ENCODE data around the gene FAM50B. TPM values are rescaled to one million over a fixed set of nuclear protein-coding genes. Genes with fewer than 3 reads are reported as not detected.

Gene FAM50B
- total RNA-seq, 1 donor from 2014 or later: 3.1 TPM

- no peak for DNase-seq (ENCODE audit: low read depth)
- no peak overlapping the region for H3K4me3 ChIP-seq (ENCODE audit: low read depth, low read length)
- no peak for TF ChIP-seq CTCF (conservative IDR thresholded peaks at IDR 0.05; ENCODE audit: low read depth, low read length)
Measured at GRCh38 chr6:3892603-3893002, 43.4 kb downstream of the FAM50B start.

DNA sequence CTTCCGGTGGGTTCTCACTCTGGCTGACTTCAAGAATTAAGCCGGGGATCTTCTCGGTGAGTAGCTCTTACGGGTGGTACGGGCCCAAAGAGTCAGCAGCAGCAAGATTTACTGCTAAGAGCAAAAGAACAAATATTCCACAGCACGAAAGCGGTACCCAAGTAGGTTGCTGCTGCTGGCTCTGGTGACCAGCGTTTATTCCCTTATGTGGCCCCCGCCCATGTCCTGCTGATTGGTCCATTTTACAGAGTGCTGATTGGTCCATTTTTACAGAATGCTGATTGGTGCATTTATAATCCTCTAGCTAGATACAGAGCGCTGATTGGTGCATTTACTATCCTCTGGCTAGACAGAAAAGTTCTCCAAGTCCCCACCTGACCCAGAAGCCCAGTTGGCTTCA is 44.3 kb downstream of the FAM50B start:
- no peak for DNase-seq (ENCODE audit: low read depth)
- TF ChIP-seq CTCF (conservative IDR thresholded peaks at IDR 0.05; ENCODE audit: low read depth, low read length): no peak
- no peak overlapping the region for H3K4me3 ChIP-seq (ENCODE audit: low read depth, low read length)

GRCh38 chr6:3893917-3894316 is 44.7 kb downstream of the FAM50B start:
- H3K4me3 ChIP-seq (ENCODE audit: low read depth, low read length): no peak overlapping the region
- TF ChIP-seq CTCF (conservative IDR thresholded peaks at IDR 0.05; ENCODE audit: low read depth, low read length): no peak
- DNase-seq (ENCODE audit: low read depth): no peak

GRCh38 chr6:3894590-3895311 is 45.6 kb downstream of the FAM50B start:
- DNase-seq (ENCODE audit: low read depth): no peak
- no peak overlapping the region for H3K4me3 ChIP-seq (ENCODE audit: low read depth, low read length)
- no peak for TF ChIP-seq CTCF (conservative IDR thresholded peaks at IDR 0.05; ENCODE audit: low read depth, low read length)

GRCh38 chr6:3895312-3895653 is 46.1 kb downstream of the FAM50B start:
- H3K4me3 ChIP-seq (ENCODE audit: low read depth, low read length): no peak overlapping the region
- DNase-seq (ENCODE audit: low read depth): no peak
- TF ChIP-seq CTCF (conservative IDR thresholded peaks at IDR 0.05; ENCODE audit: low read depth, low read length): no peak

DNA sequence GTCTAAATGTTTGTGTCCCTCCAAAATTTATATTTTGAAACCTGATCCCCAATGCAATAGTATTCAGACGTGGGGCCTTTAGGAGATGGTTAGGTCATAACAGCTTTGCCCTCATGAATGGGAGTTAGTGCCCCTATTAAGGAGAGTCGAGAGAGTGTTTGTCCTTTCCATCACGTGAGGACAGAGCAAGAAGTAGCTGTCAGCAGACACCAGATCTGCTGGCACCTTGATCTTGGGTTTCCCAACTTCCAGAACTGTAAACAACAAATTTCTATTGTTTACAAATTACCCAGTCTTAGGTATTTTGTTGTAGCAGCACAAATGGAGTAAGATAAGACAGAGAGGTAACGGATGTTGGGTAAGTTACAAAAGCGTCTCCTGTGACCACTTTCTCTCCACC is 46.6 kb downstream of the FAM50B start:
- no peak for TF ChIP-seq CTCF (conservative IDR thresholded peaks at IDR 0.05; ENCODE audit: low read depth, low read length)
- DNase-seq (ENCODE audit: low read depth): no peak
- H3K4me3 ChIP-seq (ENCODE audit: low read depth, low read length): no peak overlapping the region

DNA sequence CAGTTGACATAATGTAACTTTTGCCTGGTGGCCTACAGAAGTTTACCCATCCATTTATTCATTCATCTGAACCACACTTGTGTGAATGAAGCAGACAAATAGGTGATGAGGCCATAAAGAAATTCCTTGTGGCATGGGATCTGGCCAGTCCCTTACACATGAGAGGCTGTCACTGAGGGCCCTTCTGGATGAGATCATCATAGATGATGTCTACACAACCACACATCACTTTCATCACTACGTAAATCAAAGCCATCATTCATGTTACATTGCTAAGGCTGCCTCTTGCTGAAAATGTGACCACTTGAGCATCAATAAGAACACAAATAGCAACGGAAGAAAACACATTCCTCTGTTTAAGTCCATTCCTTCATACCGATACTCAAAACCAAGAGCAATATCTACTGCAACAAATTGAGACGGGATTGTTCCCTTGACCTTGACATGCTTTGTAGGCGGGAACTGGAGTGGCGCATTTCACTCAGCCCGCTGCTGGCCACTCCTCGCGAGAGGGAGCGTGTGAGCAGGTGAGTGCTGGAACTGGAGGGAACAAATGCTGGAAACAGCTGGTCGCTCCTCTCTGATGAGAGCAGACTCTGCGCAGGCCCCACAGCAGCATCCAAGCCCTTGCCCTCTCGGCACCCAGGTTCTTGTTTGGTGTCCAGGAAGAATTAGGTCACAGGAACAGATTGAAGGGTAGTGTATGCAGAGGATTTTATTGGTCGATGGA is 49.3 kb downstream of the FAM50B start:
- no peak for DNase-seq (ENCODE audit: low read depth)
- TF ChIP-seq CTCF (conservative IDR thresholded peaks at IDR 0.05; ENCODE audit: low read depth, low read length): no peak
- no peak overlapping the region for H3K4me3 ChIP-seq (ENCODE audit: low read depth, low read length)

All from epithelial cell of proximal tubule (primary cell).